ENCODE measurements around the gene PLA2G6. TPM values are rescaled to one million over a fixed set of nuclear protein-coding genes. Genes with fewer than 3 reads are reported as not detected.

Gene PLA2G6
- total RNA-seq, 1 experiment from 2014 or later: 16.2 TPM

DNA sequence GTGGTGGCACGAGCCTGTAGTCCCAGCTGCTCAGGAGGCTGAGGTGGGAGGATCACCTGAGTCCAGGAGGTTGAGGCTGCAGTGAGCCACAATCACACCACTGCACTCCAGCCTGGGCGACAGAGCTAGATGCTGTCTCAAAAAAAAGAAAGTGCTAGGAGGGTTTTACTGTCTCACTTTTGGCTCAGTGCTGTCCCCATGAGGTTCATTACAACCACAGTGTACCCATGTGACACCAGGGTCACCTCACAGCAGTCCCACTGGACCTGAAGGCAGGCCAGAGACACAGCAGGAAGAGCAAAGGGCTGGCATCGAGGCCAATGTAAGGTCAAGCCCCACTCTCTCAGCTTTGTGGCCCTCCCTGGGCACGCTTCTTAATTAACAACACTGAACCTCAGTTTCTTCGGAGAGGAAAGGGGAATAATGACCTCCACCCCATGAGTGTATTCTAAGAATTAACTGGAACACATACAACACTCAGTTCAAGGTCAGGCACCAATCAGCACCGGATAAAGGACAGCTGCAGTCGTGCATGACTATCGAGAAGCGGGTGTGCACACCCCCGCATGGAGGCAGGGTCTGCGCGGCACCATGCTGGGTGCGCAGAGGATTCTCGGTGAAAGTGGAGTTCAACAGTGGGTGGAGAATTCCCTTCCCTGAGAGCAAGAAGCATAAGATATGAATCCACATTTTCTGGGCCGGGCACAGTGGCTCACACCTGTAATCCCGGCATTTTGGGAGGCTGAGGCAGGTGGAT is 40.2 kb downstream of the PLA2G6 start:
- ATAC-seq (no peak), DNase-seq (ENCODE audit: low read depth, low spot score) (no peak)
- Histone ChIP-seq H3K27me3 (ENCODE audit: control insufficient read depth, insufficient read depth, low read length) (no peaks in the 10 kb centered on the region), H3K36me3 (ENCODE audit: control insufficient read depth, insufficient read depth, low read length) (no peaks in the 10 kb centered on the region), H3K4me3 (ENCODE audit: low read depth in 2 of 2, low read length in 2 of 2) (no peak overlapping the region), H3K4me1 (ENCODE audit: control insufficient read depth, insufficient read depth, low read length) (no peaks in the 10 kb centered on the region), H3K27ac (ENCODE audit: low read length) (no peak overlapping the region), H3K9me3 (ENCODE audit: control insufficient read depth, insufficient read depth, low read depth, low read length) (no peaks in the 10 kb centered on the region)
- in situ Hi-C loops (cut with HindIII; ENCODE audit: low pct_unique_long_range_greater_than_20kb, low sequenced_read_pairs): no loop called here
- ChIA-PET CTCF (no interaction called here), POLR2A (interaction anchor here (0.5 kb wide), 2 partner anchors 62 to 66 kb away, joined by 4 to 11 read pairs; no protein-coding TSS in a partner anchor)
- TF ChIP-seq REST (IDR thresholded peaks at IDR 0.05; ENCODE audit: insufficient read depth in 1 of 2, low read depth in 2 of 2, low read length in 1 of 2): no peak
- TF ChIP-seq TCF7L2 (IDR thresholded peaks at IDR 0.05; ENCODE audit: low read depth, low read length): no peak
- TF ChIP-seq POLR2AphosphoS5 (IDR thresholded peaks at IDR 0.05; ENCODE audit: low read depth, low read length): no peak
- TF ChIP-seq CTCF (IDR thresholded peaks at IDR 0.05): no peak
- TF ChIP-seq SIN3A (IDR thresholded peaks at IDR 0.05; ENCODE audit: borderline replicate concordance, insufficient read depth, low read depth, low read length): no peak
- intact Hi-C loops (cut with micrococcal nuclease; ENCODE audit: unreplicated experiment): no loop called here
- BruUV-seq (replicated peaks): no TSS peak

DNA sequence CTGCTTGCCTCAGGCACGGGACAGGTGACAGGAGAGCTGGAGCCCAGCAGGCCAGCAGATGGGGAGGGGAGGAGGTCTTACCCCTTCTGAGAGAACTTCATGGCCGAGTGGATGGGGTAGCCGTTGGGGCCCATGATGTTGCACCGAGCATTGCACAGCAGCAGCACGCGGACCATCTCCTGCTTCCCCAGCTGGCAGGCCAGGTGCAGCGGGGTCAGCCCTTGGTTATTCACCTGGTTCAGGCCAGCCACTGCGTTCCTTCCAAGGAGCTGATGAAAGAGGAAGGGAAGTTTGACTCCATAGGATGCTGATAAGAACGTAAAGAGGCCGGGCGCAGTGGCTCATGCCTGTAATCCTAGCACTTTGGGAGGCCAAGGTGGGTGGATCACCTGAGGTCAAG is 41.7 kb downstream of the PLA2G6 start:
- H3K4me3 ChIP-seq (ENCODE audit: low read depth in 2 of 2, low read length in 2 of 2): no peak overlapping the region
- CTCF ChIA-PET: no interaction called here
- ATAC-seq (no peak), DNase-seq (ENCODE audit: low read depth, low spot score) (no peak)
- POLR2A ChIA-PET: interaction anchor here (0.7 kb wide), 1 partner anchor 479 kb away, joined by 5 read pairs; no protein-coding TSS in a partner anchor
- H3K9me3 ChIP-seq (ENCODE audit: control insufficient read depth, insufficient read depth, low read depth, low read length): no peaks in the 10 kb centered on the region
- no peaks in the 10 kb centered on the region for H3K4me1 ChIP-seq (ENCODE audit: control insufficient read depth, insufficient read depth, low read length)
- H3K27me3 ChIP-seq (ENCODE audit: control insufficient read depth, insufficient read depth, low read length): no peaks in the 10 kb centered on the region
- in situ Hi-C loops (cut with HindIII; ENCODE audit: low pct_unique_long_range_greater_than_20kb, low sequenced_read_pairs) (no loop called here), intact Hi-C loops (cut with micrococcal nuclease; ENCODE audit: unreplicated experiment) (no loop called here)
- BruUV-seq (replicated peaks): no TSS peak
- no peaks in the 10 kb centered on the region for H3K36me3 ChIP-seq (ENCODE audit: control insufficient read depth, insufficient read depth, low read length)
- TF ChIP-seq REST (IDR thresholded peaks at IDR 0.05; ENCODE audit: insufficient read depth in 1 of 2, low read depth in 2 of 2, low read length in 1 of 2) (no peak), CTCF (IDR thresholded peaks at IDR 0.05) (no peak), SIN3A (IDR thresholded peaks at IDR 0.05; ENCODE audit: borderline replicate concordance, insufficient read depth, low read depth, low read length) (no peak), TCF7L2 (IDR thresholded peaks at IDR 0.05; ENCODE audit: low read depth, low read length) (no peak), POLR2AphosphoS5 (IDR thresholded peaks at IDR 0.05; ENCODE audit: low read depth, low read length) (no peak)
- H3K27ac ChIP-seq (ENCODE audit: low read length): no peak overlapping the region
